MM.1S (cell line): ENCODE results near the gene NPHP1.

Source experiments
- DNase-seq: peaks from one replicate; pipeline ENCODE4 v3.0.0-alpha.2; 2015
- H2AFZ ChIP-seq: fragments of 300-600 bp; sonication (generic); 2 replicates; pipeline ENCODE4 v1.6.0; 2016; ENCODE audit warnings: antibody characterized with exemption, low read length
- H3F3A ChIP-seq: fragments of 300-600 bp; sonication (generic); 2 replicates; pipeline ENCODE4 v1.6.1; 2016; ENCODE audit warnings: mild to moderate bottlenecking, antibody characterized with exemption, low read length, moderate library complexity, mixed read lengths; ENCODE audit not compliant: insufficient read depth
- H3K27ac ChIP-seq: fragments of 300-600 bp; sonication (generic); 2 replicates; pipeline ENCODE4 v1.5.1; 2016; ENCODE audit warnings: mild to moderate bottlenecking, low read length
- H3K27me3 ChIP-seq: fragments of 300-600 bp; sonication (generic); replicated peaks from 2 replicates; pipeline ENCODE4 v1.6.0; 2016; ENCODE audit warnings: low read length; ENCODE audit not compliant: insufficient read depth
- H3K36me3 ChIP-seq: fragments of 300-600 bp; sonication (generic); replicated peaks from 2 replicates; pipeline ENCODE4 v1.6.1; 2016; ENCODE audit warnings: mild to moderate bottlenecking, low read length, mixed read lengths; ENCODE audit not compliant: insufficient read depth
- H3K4me1 ChIP-seq: fragments of 300-600 bp; sonication (generic); 2 replicates; pipeline ENCODE4 v1.6.1; 2016; ENCODE audit warnings: low read length, mixed read lengths
- H3K4me2 ChIP-seq: fragments of 300-600 bp; sonication (generic); 2 replicates; pipeline ENCODE4 v1.6.0; 2016; ENCODE audit warnings: low read depth, low read length
- H3K4me3 ChIP-seq: fragments of 300-600 bp; sonication (generic); 2 replicates; pipeline ENCODE4 v1.5.1; 2016; ENCODE audit warnings: low read length, mixed read lengths
- H3K79me2 ChIP-seq: fragments of 300-600 bp; sonication (generic); 2 replicates; pipeline ENCODE4 v1.6.1; 2016; ENCODE audit warnings: mixed run types, low read length, mixed read lengths
- H3K9ac ChIP-seq: fragments of 300-600 bp; sonication (generic); 2 replicates; pipeline ENCODE4 v1.6.1; 2016; ENCODE audit warnings: low read length, mixed read lengths
- H3K9me2 ChIP-seq: fragments of 300-600 bp; sonication (generic); replicated peaks from 2 replicates; pipeline ENCODE4 v1.6.1; 2016; ENCODE audit warnings: mild to moderate bottlenecking, low read length, mixed read lengths; ENCODE audit not compliant: insufficient read depth
- H3K9me3 ChIP-seq: fragments of 300-600 bp; sonication (generic); replicated peaks from 2 replicates; pipeline ENCODE4 v1.6.1; 2016; ENCODE audit warnings: mild to moderate bottlenecking, low read length, mixed read lengths; ENCODE audit not compliant: insufficient read depth
- H4K20me1 ChIP-seq: fragments of 300-600 bp; sonication (generic); 2 replicates; pipeline ENCODE4 v1.6.1; 2016; ENCODE audit warnings: mild to moderate bottlenecking, low read length, moderate library complexity, mixed read lengths; ENCODE audit not compliant: insufficient read depth
- CTCF ChIP-seq: fragments of 300-600 bp; sonication (generic); IDR thresholded peaks from 2 replicates; pipeline ENCODE4 v1.5.1; 2016; ENCODE audit warnings: antibody characterized with exemption, low read length, mixed read lengths
- EZH2 ChIP-seq: fragments of 300-600 bp; sonication (generic); optimal IDR thresholded peaks from 2 replicates; pipeline ENCODE3; 2017; ENCODE audit warnings: low read depth, mild to moderate bottlenecking, antibody characterized with exemption, low read length, mixed read lengths
- EZH2phosphoT487 ChIP-seq: fragments of 300-600 bp; sonication (generic); IDR thresholded peaks from 2 replicates; pipeline ENCODE4 v1.6.1; 2018; ENCODE audit warnings: antibody characterized with exemption, low read length

Gene NPHP1

DNA sequence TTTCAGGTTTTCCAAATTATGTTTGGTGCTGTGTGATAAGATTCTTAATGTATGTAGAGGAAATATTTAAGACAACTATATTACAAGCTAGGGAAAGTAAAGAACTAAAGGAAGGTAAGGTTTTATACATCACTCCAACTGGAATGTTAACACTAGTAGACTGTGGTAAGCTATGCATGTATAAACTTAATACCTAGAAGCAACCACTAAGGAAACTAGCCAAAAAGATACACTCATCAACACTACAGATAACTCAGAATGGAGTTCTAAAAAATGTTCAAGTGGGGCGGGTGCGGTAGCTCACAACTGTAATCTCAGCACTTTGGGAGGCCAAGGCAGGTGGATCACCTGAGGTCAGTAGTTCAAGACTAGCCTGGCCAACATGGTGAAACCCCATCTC, 51.4 kb downstream of the NPHP1 start:
- H3K4me3 ChIP-seq: no peak overlapping the region
- no peak for DNase-seq

GRCh38 chr2:110152943-110153342, 51.9 kb downstream of the NPHP1 start:
- H3K4me2 ChIP-seq: no peak overlapping the region
- H3K4me1 ChIP-seq: no peaks in the 10 kb centered on the region
- no peaks in the 10 kb centered on the region for H3K9me3 ChIP-seq
- no peaks in the 10 kb centered on the region for H3K27me3 ChIP-seq
- no peaks in the 10 kb centered on the region for H3K36me3 ChIP-seq
- no peak overlapping the region for H3K27ac ChIP-seq
- H4K20me1 ChIP-seq: no peaks in the 10 kb centered on the region
- H3F3A ChIP-seq: no peaks in the 10 kb centered on the region
- no peak overlapping the region for H3K9ac ChIP-seq
- H2AFZ ChIP-seq: no peak overlapping the region
- no peak for DNase-seq
- no peaks in the 10 kb centered on the region for H3K79me2 ChIP-seq
- TF ChIP-seq EZH2phosphoT487: no peak
- TF ChIP-seq EZH2: no peak
- TF ChIP-seq CTCF: no peak
- no peaks in the 10 kb centered on the region for H3K9me2 ChIP-seq
- H3K4me3 ChIP-seq: no peak overlapping the region

More for the DNA sequence above, 51.4 kb downstream of the NPHP1 start:
- Histone ChIP-seq H3K27me3 (no peaks in the 10 kb centered on the region), H3K27ac (no peak overlapping the region), H3K9me3 (no peaks in the 10 kb centered on the region), H3K9ac (no peak overlapping the region), H2AFZ (no peak overlapping the region), H3K36me3 (no peaks in the 10 kb centered on the region), H3K4me1 (no peaks in the 10 kb centered on the region), H3K79me2 (no peaks in the 10 kb centered on the region), H4K20me1 (no peaks in the 10 kb centered on the region), H3F3A (no peaks in the 10 kb centered on the region), H3K4me2 (no peak overlapping the region), H3K9me2 (no peaks in the 10 kb centered on the region)
- TF ChIP-seq CTCF (no peak), EZH2 (no peak), EZH2phosphoT487 (no peak)

DNA sequence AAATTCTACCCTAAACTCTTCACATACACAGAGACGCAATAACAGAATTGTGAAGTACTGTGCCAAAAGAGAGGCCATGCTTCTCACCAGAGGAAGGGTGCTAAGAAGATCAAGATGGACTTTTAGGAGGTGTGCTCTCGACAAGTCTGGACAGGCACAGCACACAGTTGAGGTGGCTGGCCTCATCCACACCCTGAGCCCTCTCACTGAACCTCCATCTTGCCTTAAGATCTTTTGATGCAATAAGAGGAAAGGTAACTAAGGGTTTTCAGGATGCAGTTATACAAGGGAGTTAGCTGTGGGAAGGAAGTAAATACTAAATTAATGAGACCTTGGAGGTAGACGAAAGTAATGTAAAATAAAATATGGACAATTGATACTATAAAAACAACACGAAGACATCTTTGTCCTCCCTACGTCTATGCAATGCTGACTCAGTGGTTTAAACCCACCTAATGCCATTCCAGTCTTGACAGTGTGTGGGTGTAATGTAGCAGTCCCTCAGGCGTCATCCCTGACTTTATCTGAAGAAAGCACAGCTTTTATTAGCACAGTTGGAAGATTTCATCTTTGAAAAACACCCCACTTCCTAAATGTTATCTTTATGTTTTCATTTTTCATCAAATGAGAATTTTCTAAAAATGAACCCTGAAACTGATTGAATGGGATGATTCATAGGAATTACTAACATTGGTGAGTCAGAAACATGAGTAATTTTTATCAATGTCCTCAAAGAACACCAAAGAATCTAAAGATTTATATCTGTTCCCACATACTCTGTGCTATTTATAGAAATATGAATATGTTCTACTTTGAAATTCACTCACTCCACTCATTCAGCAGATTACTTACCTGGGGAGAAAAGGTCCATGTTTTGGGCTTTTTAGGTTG, 55.2 kb downstream of the NPHP1 start:
- Histone ChIP-seq H3K36me3 (no peaks in the 10 kb centered on the region), H3K4me1 (no peaks in the 10 kb centered on the region), H3K27ac (no peak overlapping the region), H2AFZ (no peak overlapping the region), H3K27me3 (no peaks in the 10 kb centered on the region), H3F3A (no peaks in the 10 kb centered on the region), H3K79me2 (no peaks in the 10 kb centered on the region), H3K9me3 (no peaks in the 10 kb centered on the region), H3K4me2 (no peak overlapping the region), H4K20me1 (no peaks in the 10 kb centered on the region), H3K9ac (no peak overlapping the region), H3K9me2 (no peaks in the 10 kb centered on the region), H3K4me3 (no peak overlapping the region)
- DNase-seq: no peak
- TF ChIP-seq CTCF (no peak), EZH2phosphoT487 (no peak), EZH2 (no peak)
